Activated T-cell treated with anti-CD3 and anti-CD28 coated beads for 1 hour (primary cell): ENCODE results near the gene ZNF77.
"Not testable (repeated sequence)": the region's sequence is repeated elsewhere in the genome, so short reads cannot be mapped to it uniquely, and the experiment has no call there.

Experiments
- DNase-seq: peaks from one replicate; pipeline ENCODE4 v3.0.0-alpha.2; 2020; ENCODE audit warnings: low read depth

Gene ZNF77

DNA sequence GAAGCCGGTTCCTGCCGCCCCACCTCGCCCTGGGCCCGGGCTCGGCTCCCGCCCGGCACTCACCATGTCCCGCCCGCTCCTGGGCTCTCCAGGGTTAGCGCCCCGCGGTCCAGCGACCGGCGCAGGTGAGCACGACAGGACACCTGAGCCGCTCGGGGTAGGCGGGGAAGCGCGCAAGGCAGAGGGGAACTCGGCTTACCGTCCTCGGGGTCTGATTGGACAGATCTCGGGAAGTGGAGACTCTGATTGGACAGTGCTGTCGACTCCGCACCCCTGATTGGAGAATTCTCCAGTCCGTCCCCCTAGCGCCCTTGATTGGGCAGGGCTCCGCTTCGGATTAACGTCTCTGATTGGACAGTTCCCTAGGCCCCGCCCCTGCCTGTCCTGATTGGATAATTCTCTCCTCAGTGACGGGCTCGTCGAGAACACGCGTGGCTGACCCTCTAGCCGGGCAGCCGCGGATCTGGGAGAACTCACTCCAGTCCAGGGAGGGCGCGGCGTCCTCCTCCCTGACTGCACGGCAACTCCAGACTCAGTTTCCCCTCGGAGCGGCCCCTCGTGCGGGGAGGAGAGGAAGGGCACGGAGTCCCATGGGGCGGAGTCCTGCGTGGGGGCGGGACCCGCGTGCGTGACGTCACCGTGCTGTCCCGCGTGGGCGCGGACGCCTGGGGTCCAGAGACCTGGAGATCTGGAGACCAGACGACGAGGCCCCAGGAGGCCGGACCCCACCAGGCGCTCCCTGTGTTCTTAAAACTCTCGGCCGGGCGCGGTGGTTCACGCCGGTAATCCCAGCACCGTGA lies at the start of gene ZNF77:
TSS of gene ZNF77 (minus strand) at position 197 of the 800 bp plus-strand sequence. CDS start at position 66, 131 bp downstream.
- DNase-seq = peak; percentile 98

- no peak for DNase-seq
Measured at GRCh38 chr19:2993579-2993978, 48.8 kb upstream of the ZNF77 start.

DNA sequence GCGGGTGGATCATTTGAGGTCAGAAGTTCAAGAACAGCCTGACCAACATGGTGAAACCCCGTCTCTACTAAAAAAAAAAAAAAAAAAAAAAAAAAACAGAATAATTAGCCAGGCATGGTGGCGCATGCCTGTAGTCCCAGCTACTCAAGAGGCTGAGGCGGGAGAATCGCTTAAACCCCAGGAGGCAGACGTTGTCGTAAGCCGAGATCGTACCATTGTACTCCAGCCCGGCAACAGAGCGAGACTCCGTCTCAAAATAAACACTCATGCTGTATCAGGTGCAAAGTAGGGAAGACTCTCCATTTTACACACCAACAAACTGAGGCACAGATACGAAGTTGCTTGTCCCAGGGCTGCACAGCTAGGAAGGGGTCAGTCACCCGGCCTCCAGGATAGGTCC lies 48.2 kb upstream of the ZNF77 start:
- no peak for DNase-seq

GRCh38 chr19:2992333-2992732 lies 47.6 kb upstream of the ZNF77 start:
- not testable (repeated sequence) for DNase-seq

DNA sequence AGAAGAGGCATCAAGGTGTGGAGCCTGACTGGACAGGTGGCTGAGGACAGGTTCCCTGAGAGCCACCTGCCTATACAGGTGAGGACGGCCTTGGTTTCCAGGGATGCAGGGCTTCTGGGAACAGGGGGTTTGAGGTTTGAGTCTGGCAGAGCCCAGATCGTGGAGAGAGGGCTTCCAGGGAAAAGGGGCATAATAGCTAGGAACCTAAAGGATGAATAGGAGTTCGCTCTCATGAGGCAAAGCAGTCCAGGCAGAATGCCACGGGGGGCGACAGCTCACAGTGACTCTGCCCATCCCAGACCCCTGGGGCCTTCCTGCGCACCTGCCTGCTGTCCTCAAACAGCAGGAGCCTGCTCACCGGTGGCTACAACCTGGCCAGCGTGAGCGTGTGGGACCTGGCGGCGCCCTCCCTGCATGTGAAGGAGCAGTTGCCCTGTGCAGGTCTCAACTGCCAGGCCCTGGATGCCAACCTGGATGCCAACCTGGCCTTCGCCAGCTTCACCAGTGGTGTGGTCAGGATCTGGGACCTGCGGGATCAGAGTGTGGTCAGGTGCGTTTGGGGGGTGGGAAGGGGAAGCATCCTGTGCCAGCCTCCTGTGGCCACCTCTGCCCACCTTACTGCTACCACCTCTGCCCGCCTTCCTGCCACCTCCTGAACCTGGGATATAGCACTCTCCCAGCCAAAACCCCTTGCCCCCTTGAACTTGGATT lies 44.6 kb upstream of the ZNF77 start:
- no peak for DNase-seq

GRCh38 chr19:2988568-2988967 lies 43.8 kb upstream of the ZNF77 start:
- DNase-seq = no peak

GRCh38 chr19:2987797-2988196 lies 43.0 kb upstream of the ZNF77 start:
- DNase-seq = no peak

DNA sequence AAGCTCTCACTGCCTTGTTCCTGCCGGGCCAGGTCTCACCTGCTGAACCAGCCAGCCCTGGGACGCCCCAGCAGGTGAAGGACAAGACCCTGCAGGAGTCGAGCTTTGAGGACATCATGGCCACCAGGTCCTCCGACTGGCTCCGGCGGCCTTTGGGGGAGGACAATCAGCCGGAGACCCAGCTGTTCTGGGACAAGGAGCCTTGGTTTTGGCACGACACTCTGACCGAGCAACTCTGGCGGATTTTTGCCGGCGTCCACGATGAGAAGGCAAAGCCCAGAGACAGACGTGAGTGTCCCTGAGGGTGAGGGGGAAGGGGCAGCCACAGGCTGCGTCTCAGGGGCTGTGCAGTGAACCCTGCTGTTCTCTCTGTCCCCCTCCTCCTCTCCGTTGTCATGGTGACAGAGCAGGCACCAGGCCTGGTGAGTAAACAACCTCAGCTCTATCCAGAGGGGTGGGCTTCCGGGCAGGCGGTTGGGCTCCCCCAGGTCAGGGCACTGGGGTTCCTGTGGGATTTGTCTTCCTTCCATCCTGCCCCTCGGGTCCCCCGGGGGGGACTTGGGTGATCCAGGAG lies 42.3 kb upstream of the ZNF77 start:
- DNase-seq = no peak

- DNase-seq = no peak
Measured at GRCh38 chr19:2984215-2984528, 39.4 kb upstream of the ZNF77 start.

- no peak for DNase-seq
Measured at GRCh38 chr19:2983351-2984214, 38.8 kb upstream of the ZNF77 start.

GRCh38 chr19:2982983-2983350 lies 38.2 kb upstream of the ZNF77 start:
- DNase-seq = no peak

DNA sequence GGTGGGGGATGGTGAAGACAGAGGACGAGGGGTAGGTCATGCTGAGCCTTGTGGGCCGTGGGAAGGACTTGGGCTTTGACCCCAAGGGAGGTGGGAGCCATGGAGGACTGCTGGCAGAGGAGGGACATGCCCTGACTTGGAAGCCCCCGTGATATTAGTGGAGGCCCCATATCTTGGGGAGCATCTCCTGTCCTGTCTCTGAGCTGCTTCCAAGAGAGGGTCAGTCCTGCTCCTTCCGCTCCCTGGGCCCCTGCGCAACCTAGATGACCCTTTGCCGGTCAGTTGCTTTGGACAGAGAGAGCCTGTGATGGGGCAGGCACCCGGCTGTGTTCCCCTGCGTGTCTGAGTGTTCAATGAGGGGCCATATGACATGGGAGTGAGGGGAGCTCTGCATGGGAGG lies 37.8 kb upstream of the ZNF77 start:
- no peak for DNase-seq

DNA sequence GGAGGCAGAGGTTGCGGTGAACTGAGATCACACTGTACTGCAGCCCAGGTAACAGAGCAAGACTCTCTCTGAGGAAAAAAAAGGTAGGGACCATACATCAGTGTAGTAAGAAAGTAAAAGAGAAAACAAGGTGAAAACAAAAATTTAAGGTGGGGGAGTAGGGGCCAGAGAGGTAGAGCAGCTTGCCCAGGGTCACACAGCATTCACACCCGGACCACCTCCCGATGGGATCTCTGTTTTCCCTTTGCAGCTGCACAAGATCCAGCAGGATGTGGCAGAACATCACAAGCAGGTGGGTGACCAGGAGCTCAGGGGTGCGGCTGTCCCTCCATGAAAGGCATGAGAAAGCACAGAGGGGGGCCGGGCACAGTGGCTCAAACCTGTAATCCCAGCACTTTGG lies 37.1 kb upstream of the ZNF77 start:
- DNase-seq = no peak

DNA sequence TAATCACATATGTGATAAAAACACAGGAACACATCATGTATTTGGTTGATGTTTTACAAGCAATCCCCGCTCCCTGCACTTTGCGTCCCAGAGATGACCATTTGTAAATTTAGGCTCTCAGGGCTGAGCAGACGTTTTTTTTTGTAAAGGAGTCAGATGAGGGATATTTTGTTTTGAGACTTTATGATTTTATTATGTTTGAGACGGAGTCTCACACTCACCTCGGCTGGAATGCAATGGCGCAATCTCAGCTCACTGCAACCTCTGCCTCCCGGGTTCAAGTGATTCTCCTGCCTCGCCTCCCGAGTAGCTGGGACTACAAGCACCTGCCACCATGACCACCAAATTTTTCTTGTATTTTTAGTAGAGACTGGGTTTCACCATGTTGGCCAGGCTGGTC lies 34.0 kb upstream of the ZNF77 start:
- no peak for DNase-seq

GRCh38 chr19:2978166-2978767 lies 33.5 kb upstream of the ZNF77 start:
- no peak for DNase-seq

DNA sequence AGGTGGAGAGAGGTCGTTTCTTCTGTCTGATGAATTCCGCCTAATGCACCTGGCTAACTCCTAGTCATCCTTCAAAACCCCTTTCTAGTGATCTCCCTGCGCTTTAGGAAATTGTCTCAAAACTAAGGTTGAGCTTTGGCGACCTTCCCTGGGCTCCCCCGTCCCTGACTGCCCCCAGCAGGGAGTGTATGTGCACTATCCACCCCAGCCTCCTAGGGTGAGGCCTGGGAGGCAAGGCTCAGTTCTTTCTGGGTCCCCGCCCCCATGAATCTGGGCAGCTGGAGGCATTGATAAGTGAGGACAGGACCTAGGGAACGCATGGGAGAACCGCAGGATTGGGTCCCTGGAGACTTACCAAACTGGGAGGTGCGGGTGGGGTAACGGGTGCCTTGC lies 33.0 kb upstream of the ZNF77 start:
- no peak for DNase-seq

GRCh38 chr19:2977001-2977745 lies 32.4 kb upstream of the ZNF77 start, which contains the start of gene TLE6:
TSS of gene TLE6 (plus strand) at chr19:2977564. CDS start at chr19:2978234, 670 bp downstream.
- peak; percentile 85 for DNase-seq

DNA sequence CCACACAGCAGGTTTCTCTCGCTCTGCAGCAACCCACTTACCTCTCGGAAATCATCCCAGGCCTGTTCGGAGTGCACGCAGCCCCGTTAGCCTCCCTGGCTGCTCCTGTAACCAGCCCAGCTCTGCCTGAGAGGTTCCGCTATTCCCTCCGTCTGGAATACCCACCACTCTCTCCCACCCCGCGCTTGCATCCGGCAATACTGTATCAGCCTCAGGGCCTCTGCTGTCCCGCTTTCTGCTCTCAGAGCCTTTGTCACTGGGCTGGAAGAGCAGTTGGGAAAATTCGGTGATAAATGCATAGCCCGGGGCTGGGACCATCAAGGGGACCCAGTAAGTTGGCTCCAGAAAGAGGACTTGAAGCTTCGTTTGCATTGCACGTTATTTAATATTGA lies 31.8 kb upstream of the ZNF77 start:
- no peak for DNase-seq

- no peak for DNase-seq
Measured at GRCh38 chr19:2974342-2975041, 29.7 kb upstream of the ZNF77 start.

- DNase-seq = no peak
Measured at GRCh38 chr19:2973229-2973628, 28.5 kb upstream of the ZNF77 start.
